Cortex of kidney (tissue), 1 donor: ENCODE measurements around the gene SIPA1L2.

Experiments used
- DNase-seq: peaks from one replicate; lab custom pipeline; 2025; lab: John Stamatoyannopoulos, UW

Gene SIPA1L2

DNA sequence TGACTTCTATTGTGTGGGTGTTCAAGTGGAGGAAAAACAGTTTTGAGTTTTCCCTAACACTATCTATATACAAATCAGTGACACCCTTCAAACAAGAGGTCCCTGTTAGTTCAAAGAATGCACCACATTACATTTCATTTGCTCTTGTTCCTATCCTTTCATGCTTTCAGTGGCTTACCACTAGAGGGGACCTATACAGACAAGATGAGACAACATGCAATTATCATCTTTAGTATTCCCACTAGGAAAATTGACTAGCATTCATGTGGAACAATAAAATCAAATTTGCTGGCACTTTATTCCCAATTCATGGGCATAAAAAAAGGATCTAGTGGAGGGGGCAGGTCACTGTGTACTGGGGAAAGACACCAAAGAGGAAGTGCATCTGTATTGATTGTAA, 13.3 kb upstream of the SIPA1L2 start:
- no peak for DNase-seq

- no peak for DNase-seq
These were observed 11.6 kb upstream of the SIPA1L2 start for GRCh38 chr1:232641507-232641906.

- DNase-seq: no peak
These were observed 6.9 kb upstream of the SIPA1L2 start for GRCh38 chr1:232636799-232637198.

DNA sequence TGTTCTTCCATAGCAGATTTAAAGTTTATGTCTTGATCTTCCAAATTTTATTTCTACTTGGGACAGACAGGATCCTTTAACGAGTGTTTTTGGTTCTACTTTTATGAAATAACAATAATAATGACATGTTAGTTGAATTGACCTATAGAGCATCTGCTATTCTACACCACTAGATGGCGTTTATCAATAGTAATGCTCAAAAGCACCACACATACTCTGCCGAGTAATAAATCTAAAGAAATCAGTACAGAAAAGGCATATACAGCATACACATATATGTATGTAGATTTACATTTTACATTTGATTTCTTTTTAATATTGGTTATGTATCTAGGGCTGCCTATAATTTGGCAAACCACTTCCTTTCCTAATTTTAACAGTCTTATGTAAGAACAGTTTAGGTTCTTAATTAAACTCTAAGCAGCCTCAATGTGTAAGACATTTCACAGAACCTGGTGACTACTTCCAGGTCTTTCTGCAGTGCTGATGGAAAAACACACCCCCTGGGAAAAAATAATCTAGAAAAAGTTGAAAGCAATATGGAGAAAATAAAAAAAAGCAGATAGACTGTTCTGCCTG, 5.9 kb upstream of the SIPA1L2 start:
- no peak for DNase-seq

DNA sequence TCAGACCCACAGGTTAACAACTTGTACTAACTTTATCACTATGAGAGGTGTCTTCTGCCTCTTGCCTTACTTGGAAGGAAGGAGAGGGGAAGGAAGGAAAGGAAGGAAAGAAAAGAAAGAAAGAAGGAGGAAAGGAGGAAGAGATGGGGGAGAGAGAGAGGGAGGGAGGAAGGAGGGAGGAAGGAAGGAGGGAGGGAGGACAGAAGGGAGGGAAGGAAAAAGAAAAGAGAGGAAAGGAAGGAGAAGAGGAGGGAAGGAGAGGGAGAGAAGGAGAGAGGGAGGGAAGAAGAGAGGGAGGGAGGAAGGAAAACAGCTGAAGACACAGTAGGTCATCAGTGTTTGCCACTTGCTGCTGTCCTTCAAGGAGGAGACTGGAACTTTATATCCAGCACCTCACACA, 5.3 kb upstream of the SIPA1L2 start:
- no peak for DNase-seq

- DNase-seq: no peak
These were observed 4.2 kb upstream of the SIPA1L2 start for GRCh38 chr1:232634096-232634495.

- no peak for DNase-seq
These were observed 912 bp upstream of the SIPA1L2 start for GRCh38 chr1:232630894-232631195.

- DNase-seq: no peak
These were observed 485 bp downstream of the SIPA1L2 start for GRCh38 chr1:232629250-232630046.

DNA sequence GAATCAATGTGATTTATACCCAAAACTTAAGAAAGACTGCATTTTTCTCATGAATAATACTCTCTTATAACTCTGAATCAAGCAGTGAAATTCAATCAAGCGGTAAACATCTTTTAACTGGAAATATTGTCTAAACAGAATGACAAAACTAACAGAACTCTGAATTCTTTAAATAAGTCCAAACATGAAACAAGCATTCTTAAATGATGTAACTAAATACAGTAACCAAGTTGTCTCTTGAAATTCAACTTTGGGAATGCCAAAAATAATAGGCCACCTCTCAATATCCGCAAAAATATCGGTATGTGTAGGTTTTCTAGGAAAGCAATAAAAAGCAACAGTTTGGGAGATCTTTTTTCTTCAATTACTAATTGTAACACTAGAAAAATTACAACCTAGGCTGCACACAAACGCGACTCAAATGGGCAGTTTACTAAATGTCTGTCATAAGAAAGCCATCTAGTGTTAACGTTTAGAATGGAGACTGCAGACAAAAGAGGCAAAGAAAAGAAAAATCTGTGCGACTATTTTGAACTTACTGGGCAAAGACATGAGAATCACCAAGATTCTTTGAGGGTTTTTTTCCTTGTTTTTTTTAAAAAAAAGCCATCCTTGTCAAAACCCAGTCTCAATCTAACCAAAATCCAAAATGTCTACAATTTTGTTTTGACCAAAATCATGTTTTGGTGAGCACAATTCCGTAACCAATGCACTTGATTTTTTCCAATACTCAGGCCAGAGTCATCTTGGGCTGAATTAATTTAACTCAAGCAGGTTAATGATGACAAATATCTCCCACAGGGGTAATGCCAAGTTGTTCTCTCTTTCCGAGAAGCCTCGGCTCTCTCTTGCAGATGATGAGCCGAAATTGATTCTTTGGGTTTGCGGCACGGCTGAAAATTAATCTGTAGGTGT, 1.3 kb downstream of the SIPA1L2 start:
- DNase-seq: no peak

DNA sequence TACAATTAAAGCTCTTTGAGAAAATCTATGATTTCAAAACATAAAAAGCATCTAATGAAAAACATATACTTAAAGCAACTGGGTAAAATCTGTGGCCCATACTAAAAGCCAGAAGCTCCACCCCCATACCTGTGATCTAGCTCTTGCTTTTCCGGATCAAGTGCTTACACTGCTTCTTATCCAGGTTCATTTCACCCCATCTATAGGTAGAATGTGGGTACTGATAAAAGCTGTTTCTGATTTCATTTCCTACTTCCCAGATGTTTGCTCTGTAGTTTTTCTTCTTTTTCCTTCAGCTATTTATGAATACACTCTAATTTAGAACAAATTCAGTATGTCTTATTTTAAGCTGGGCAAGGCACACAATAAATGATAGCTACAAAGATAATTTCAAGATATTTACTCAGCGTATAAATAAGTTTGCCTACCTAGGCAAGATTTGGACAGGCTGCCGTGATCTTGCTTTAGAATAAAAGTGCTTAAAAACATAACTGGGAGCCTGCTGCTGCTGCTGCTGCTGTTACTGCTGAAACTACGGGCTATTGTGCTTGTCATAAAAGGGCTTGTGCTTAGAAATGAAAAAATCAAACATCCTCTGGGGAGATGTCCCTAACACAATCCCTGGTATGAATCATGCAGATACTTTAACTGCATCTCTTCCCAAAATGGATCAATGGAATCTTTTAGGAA, 2.1 kb downstream of the SIPA1L2 start:
- DNase-seq: no peak

- DNase-seq: no peak
These were observed 2.8 kb downstream of the SIPA1L2 start for GRCh38 chr1:232627171-232627570.

DNA sequence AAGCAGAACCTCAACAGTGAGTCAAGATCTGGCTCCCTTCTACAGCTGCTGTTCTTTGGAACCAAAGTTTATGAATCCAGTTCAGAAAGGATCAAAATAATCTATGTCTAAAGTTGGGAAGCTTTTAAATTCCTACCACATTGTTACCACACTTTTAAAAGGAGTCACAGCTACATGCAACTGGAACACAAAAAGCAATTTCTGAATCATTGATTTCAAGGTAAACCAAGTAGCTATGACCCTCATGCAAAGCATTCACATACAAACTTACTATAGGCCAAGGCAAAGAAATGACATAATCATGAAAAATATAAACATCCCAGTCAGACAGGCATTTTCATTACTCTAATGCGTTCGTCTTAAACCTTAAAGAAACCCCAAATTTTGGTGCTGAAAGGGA, 3.5 kb downstream of the SIPA1L2 start:
- no peak for DNase-seq

GRCh38 chr1:232625319-232625868, 4.5 kb downstream of the SIPA1L2 start:
- no peak for DNase-seq

- DNase-seq: no peak
These were observed 5.2 kb downstream of the SIPA1L2 start for GRCh38 chr1:232624546-232625281.

DNA sequence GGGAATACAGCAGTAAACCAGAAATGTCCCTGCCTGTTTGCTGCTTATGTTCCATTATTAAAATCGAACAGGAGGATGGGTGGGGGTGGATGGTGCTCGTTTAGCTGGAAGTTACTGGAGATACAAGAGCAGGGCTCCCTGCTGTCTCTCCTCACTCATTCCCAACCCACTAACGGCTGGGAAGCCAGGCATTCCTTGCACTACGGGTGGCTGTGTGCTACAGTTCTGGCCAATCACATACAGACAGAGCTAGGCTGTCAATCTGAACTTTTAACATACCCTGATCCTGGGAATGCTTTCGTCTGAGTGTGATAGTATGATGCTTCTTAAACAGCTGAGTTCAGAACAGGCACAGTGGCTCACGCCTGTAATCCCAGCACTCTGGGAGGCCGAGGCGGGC, 7.0 kb downstream of the SIPA1L2 start:
- no peak for DNase-seq

GRCh38 chr1:232622378-232622777, 7.6 kb downstream of the SIPA1L2 start:
- no peak for DNase-seq

GRCh38 chr1:232621050-232621449, 8.9 kb downstream of the SIPA1L2 start:
- DNase-seq: no peak

DNA sequence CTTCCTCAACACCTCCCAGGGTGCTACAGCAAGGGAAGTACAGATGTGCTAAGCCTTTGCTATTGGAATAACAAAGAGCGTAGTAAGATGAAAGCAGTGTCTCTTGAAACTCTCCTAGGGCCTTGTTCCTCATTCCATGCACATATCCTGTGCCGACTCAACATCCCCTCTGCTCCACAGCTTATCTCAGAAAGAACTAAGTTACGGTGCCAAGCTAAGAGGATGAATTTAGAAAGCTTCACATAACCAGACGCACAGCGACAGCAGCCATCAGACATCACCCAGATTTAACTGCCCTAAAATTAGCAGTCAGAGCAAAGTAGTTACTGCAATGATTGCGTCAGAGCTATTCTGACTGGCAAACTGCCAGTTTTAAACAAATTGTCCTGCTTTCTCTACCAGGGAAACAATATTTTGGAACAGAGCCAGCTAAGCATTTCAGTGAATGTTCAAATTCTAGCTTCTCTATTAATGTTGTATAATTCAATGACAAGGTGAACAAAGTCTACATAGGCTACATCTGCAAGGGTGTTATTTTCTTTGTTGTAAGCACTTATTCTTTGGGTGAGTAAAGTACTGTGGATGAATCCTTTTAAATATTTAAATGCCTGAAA, 9.5 kb downstream of the SIPA1L2 start:
- no peak for DNase-seq

DNA sequence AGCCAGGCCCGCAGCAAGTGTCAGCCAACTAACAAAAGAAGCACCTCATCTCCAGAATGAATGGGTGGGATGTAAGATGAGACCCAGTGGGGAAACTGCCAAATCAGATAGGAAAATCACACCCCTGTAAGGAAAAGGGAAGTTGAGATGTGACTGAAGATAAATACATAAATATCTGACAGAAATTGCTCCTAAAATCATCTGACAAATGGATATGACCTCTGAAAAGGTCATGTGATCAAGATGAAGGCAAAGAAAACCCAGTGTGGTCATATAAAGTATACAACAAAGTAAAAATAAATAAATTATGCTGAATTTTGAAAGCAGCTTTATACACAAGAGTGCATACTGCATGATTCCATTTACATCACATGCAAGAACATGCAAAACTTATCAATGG, 12.7 kb downstream of the SIPA1L2 start:
- no peak for DNase-seq

DNA sequence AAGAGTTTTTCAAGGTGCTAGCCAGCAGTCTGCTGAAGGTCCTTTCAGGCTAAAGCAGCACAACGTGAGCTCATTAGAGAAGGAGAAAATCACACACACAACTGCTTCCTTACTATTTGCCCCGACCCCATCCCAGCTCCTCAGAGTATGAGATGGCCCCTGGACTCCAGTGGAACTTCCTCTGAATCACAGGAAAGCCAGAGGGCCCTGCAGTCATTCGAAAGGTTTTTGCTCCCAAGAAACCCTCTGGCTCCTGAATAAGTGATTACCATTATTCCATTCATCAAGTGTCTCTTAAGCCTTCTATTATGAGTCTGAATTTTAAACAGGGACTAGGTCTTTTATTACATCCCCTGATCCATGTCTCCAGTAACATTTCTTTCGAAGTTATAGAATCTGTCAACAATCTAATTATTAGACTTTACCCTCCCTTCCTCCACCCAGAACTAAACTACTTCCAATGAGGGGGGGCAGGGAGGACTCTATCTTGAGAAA, 14.6 kb downstream of the SIPA1L2 start:
- no peak for DNase-seq

- DNase-seq: no peak
These were observed 15.1 kb downstream of the SIPA1L2 start for GRCh38 chr1:232614811-232615210.
